ENCODE measurements around the gene FLOT2.
"Not testable (repeated sequence)": the region's sequence is repeated elsewhere in the genome, so short reads cannot be mapped to it uniquely, and the experiment has no call there.

- peak; percentile 53 for TF ChIP-seq CTCF (IDR thresholded peaks at IDR 0.05; ENCODE audit: low read length)
- not testable (repeated sequence) for TF ChIP-seq EZH2 (IDR thresholded peaks at IDR 0.05; ENCODE audit: borderline replicate concordance, low read length)
Observed at GRCh38 chr17:28848667-28849066, 48.9 kb downstream of the FLOT2 start.
